Hepatocyte (in vitro differentiated cells): ENCODE data around the gene ANK2. TPM values are rescaled to one million over a fixed set of nuclear protein-coding genes. Genes with fewer than 3 reads are reported as not detected.
A peak's percentile ranks its signal among the peaks of the same experiment; 100 is the strongest.

Experiments used
- DNase-seq: peaks from one replicate; pipeline ENCODE4 v3.0.0-alpha.2; 2016; ENCODE audit warnings: low spot score
- H2AFZ ChIP-seq: fragments of 200-600 bp; sonication (generic); 2 replicates; pipeline ENCODE4 v1.6.0; 2016; ENCODE audit warnings: antibody characterized with exemption, mild to moderate bottlenecking
- H3K27ac ChIP-seq: fragments of 200-600 bp; sonication (generic); 2 replicates; pipeline ENCODE4 v1.5.1; 2016; ENCODE audit warnings: mild to moderate bottlenecking
- H3K27me3 ChIP-seq: fragments of 200-600 bp; sonication (generic); 2 replicates; pipeline ENCODE4 v1.6.1; 2016
- H3K36me3 ChIP-seq: fragments of 200-600 bp; sonication (generic); replicated peaks from 2 replicates; pipeline ENCODE4 v1.5.1; 2016; ENCODE audit warnings: low read depth; ENCODE audit not compliant: insufficient read depth
- H3K4me1 ChIP-seq: fragments of 200-600 bp; sonication (generic); 2 replicates; pipeline ENCODE4 v1.5.1; 2016; ENCODE audit warnings: mild to moderate bottlenecking, moderate library complexity; ENCODE audit not compliant: insufficient read depth
- H3K4me2 ChIP-seq: fragments of 200-600 bp; sonication (generic); 2 replicates; pipeline ENCODE4 v1.6.0; 2016
- H3K4me3 ChIP-seq: fragments of 200-600 bp; sonication (generic); 2 replicates; pipeline ENCODE4 v1.5.1; 2016; ENCODE audit warnings: mild to moderate bottlenecking
- H3K79me2 ChIP-seq: fragments of 200-600 bp; sonication (generic); 2 replicates; pipeline ENCODE4 v1.6.0; 2017; ENCODE audit warnings: mild to moderate bottlenecking
- H3K9me2 ChIP-seq: fragments of 200-600 bp; sonication (generic); replicated peaks from 2 replicates; pipeline ENCODE4 v1.6.0; 2017; ENCODE audit warnings: mild to moderate bottlenecking; ENCODE audit not compliant: insufficient read depth
- H3K9me3 ChIP-seq: fragments of 200-600 bp; sonication (generic); 2 replicates; pipeline ENCODE4 v1.5.1; 2016; ENCODE audit warnings: low read depth, mild to moderate bottlenecking
- H4K20me1 ChIP-seq: fragments of 200-600 bp; sonication (generic); 2 replicates; pipeline ENCODE4 v1.6.0; 2016; ENCODE audit warnings: mild to moderate bottlenecking; ENCODE audit not compliant: insufficient read depth, poor library complexity, severe bottlenecking
- CTCF ChIP-seq: fragments of 200-600 bp; sonication (generic); IDR thresholded peaks from 2 replicates; pipeline ENCODE4 v1.5.1; 2016; ENCODE audit warnings: antibody characterized with exemption, mild to moderate bottlenecking; ENCODE audit not compliant: poor library complexity
- EZH2 ChIP-seq: fragments of 200-600 bp; sonication (generic); IDR thresholded peaks from 2 replicates; pipeline ENCODE4 v1.6.1; 2016; ENCODE audit warnings: antibody characterized with exemption, mild to moderate bottlenecking, borderline replicate concordance
- EZH2phosphoT487 ChIP-seq: fragments of 200-600 bp; sonication (generic); IDR thresholded peaks from one replicate; pipeline ENCODE4 v1.6.1; 2018; ENCODE audit warnings: antibody characterized with exemption, mild to moderate bottlenecking, low read depth, moderate library complexity; ENCODE audit not compliant: unreplicated experiment, severe bottlenecking
- WGBS: methylation state at CpG from one replicate; pipeline ENCODE4 v1.1.6; 2016; ENCODE audit warnings: low lambda C conversion rate; ENCODE audit errors: missing lambda C conversion rate; 5-methylcytosine and 5-hydroxymethylcytosine counted together
- polyA plus RNA-seq: library from polyadenylated mRNA; unstranded; fragments of >200 nt; fragmentation: Nextera tagmentation; extraction: Ambion mirVana; gene quantifications from 2 replicates; pipeline ENCODE4 v1.2.1, GENCODE V29; 2016
- total RNA-seq: library from RNA; depleted of rRNA; stranded (reverse); fragments of >200 nt; gene quantifications from 2 replicates; pipeline ENCODE4 v1.2.3, GENCODE V29; 2014

The ANK2 gene
- total and polyA plus RNA-seq, 2 experiments from 2014 or later, result 3.6 to 17.5 TPM

GRCh38 chr4:113145519-113146291 lies 96.3 kb downstream of the ANK2 start:
- TF ChIP-seq CTCF, result no peak
- no peak for TF ChIP-seq EZH2
- TF ChIP-seq EZH2phosphoT487, result no peak
- Histone ChIP-seq H3K4me1 (peaks cover 22% of the 10 kb centered on the region), H3K79me2 (no peaks in the 10 kb centered on the region), H3K4me2 (peak overlapping the region; percentile 69), H3K9me3 (no peaks in the 10 kb centered on the region), H3K36me3 (no peaks in the 10 kb centered on the region), H3K9me2 (no peaks in the 10 kb centered on the region), H3K27ac (peak overlapping the region; percentile 84), H3K4me3 (no peak overlapping the region), H4K20me1 (no peaks in the 10 kb centered on the region), H3K27me3 (no peaks in the 10 kb centered on the region), H2AFZ (no peak overlapping the region)
- WGBS, result 64% methylated on average over 8 of the region's 8 CpGs
- DNase-seq, result no peak

GRCh38 chr4:113146876-113147358 lies 97.5 kb downstream of the ANK2 start:
- Histone ChIP-seq H3K27me3 (no peaks in the 10 kb centered on the region), H3K4me1 (peaks cover 22% of the 10 kb centered on the region), H2AFZ (peak overlapping the region; percentile 23), H3K4me2 (peak overlapping the region; percentile 69), H3K4me3 (no peak overlapping the region), H4K20me1 (no peaks in the 10 kb centered on the region), H3K27ac (peak overlapping the region; percentile 84), H3K9me2 (no peaks in the 10 kb centered on the region), H3K79me2 (no peaks in the 10 kb centered on the region), H3K36me3 (no peaks in the 10 kb centered on the region), H3K9me3 (no peaks in the 10 kb centered on the region)
- TF ChIP-seq CTCF, result no peak
- TF ChIP-seq EZH2phosphoT487, result no peak
- TF ChIP-seq EZH2, result no peak
- DNase-seq, result peak; percentile 12
- 62% methylated on average over 10 of the region's 10 CpGs for WGBS

GRCh38 chr4:113147498-113148111 lies 98.2 kb downstream of the ANK2 start:
- H3K27me3 ChIP-seq, result no peaks in the 10 kb centered on the region
- 75% methylated on average over 2 of the region's 2 CpGs for WGBS
- no peaks in the 10 kb centered on the region for H3K9me3 ChIP-seq
- DNase-seq, result peak; percentile 18
- H4K20me1 ChIP-seq, result no peaks in the 10 kb centered on the region
- TF ChIP-seq EZH2phosphoT487, result no peak
- no peak overlapping the region for H3K4me3 ChIP-seq
- H2AFZ ChIP-seq, result peak overlapping the region; percentile 23
- peaks cover 16% of the 10 kb centered on the region for H3K4me1 ChIP-seq
- H3K36me3 ChIP-seq, result no peaks in the 10 kb centered on the region
- H3K4me2 ChIP-seq, result peak overlapping the region; percentile 69
- H3K79me2 ChIP-seq, result no peaks in the 10 kb centered on the region
- H3K27ac ChIP-seq, result peak overlapping the region; percentile 84
- H3K9me2 ChIP-seq, result no peaks in the 10 kb centered on the region

- H2AFZ ChIP-seq, result no peak overlapping the region
- H3K36me3 ChIP-seq, result no peaks in the 10 kb centered on the region
- no peak overlapping the region for H3K4me2 ChIP-seq
- H3K27me3 ChIP-seq, result no peaks in the 10 kb centered on the region
- TF ChIP-seq EZH2phosphoT487 (no peak), CTCF (no peak), EZH2 (no peak)
- peaks cover 17% of the 10 kb centered on the region for H3K4me1 ChIP-seq
- H3K27ac ChIP-seq, result no peak overlapping the region
- H3K79me2 ChIP-seq, result no peaks in the 10 kb centered on the region
- no peaks in the 10 kb centered on the region for H3K9me2 ChIP-seq
- no peaks in the 10 kb centered on the region for H3K9me3 ChIP-seq
- H3K4me3 ChIP-seq, result no peak overlapping the region
- no peak for DNase-seq
- H4K20me1 ChIP-seq, result no peaks in the 10 kb centered on the region
Measured at GRCh38 chr4:113148925-113149324, 99.5 kb downstream of the ANK2 start.
